ENCODE results near the gene HIVEP3. TPM values are rescaled to one million over a fixed set of nuclear protein-coding genes. Genes with fewer than 3 reads are reported as not detected.

HIVEP3 gene
- total and polyA plus RNA-seq, 2 donors (not counting 1 experiment from before 2014, with no cell fraction given), result 2.0 to 5.1 TPM

DNA sequence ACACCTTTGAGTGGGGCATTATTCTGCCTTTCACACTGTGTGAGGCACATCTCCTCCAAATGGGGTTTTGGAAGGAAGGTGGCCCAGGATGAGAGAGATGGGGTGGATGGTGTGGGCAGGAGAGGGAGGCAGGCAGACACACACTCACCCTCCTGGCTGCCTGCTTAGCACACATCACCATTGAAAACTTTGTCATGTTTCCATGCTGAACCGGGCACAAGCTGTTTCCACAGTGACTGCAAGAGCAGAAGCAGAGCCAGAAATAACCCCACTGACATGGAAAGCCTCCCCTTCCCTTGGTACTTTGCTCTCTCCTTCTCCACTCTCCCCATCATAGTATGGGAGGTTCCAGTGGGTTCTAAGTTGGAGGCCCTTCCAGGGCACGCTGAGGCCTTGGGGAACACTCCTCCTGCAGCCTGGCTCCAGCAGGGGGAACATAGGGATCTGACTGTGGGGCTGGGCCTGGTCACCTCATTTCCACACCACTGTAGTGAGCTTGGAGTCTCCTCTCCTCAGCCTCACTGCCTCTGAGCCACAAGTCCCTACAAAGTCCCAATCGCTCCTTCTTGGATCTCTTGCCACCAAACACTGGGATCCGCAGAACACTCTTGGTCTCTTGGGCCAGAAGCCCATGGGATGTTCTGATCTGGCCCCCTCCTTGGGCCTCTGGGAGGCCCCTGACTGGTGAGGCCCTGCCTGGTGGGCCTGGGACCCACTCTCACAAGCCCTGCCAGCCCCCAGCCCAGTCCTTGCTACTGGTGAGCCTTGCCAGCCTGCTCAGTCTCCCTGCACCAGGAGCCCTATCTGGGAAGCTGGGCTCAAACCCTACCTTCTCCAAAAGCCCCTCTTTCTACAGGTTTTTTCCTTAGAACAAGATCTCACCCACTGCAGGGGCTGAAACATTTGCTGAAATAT is 271.2 kb downstream of the HIVEP3 start:
- H3K4me1 Mint-ChIP-seq, result peaks cover 51% of the 10 kb centered on the region
- intact Hi-C loops (cut with micrococcal nuclease), result no loop called here
- Histone ChIP-seq H3K4me3 (ENCODE audit: control extremely low read depth in 1 of 5, extremely low read depth in 1 of 5, insufficient read depth in 1 of 5, low read depth in 2 of 5, low read length in 4 of 5) (no peak overlapping the region), H3K4me2 (replicated peaks; ENCODE audit: low read depth, low read length, poor library complexity, severe bottlenecking) (no peak overlapping the region), H3K27me3 (replicated peaks in 1 of 4; ENCODE audit: control extremely low read depth in 1 of 4, control insufficient read depth in 3 of 4, insufficient read depth in 4 of 4, low read length in 3 of 4) (no peaks in the 10 kb centered on the region), H3K36me3 (replicated peaks in 1 of 2; ENCODE audit: control extremely low read depth in 1 of 2, control insufficient read depth in 1 of 2, extremely low read depth in 1 of 2, insufficient read depth in 2 of 2, low read length in 1 of 2) (no peaks in the 10 kb centered on the region), H2AFZ (ENCODE audit: insufficient read depth, low read depth, low read length, poor library complexity, severe bottlenecking) (no peak overlapping the region), H3K9me3 (ENCODE audit: control extremely low read depth in 1 of 3, control insufficient read depth in 2 of 3, insufficient read depth in 1 of 3, low read length in 2 of 3) (no peaks in the 10 kb centered on the region), H4K20me1 (ENCODE audit: control insufficient read depth, insufficient read depth, low read length, poor library complexity, severe bottlenecking) (no peaks in the 10 kb centered on the region), H3K4me1 (ENCODE audit: control insufficient read depth in 2 of 2, insufficient read depth in 2 of 2, low read length in 2 of 2) (peaks cover 20 to 31% of the 10 kb centered on the region in 2 donors), H3K9ac (ENCODE audit: low read length) (no peak overlapping the region), H3K27ac (ENCODE audit: low read length in 2 of 2) (no peak overlapping the region), H3K79me2 (ENCODE audit: control insufficient read depth, insufficient read depth, low read length) (peaks cover 70% of the 10 kb centered on the region)
- 91% methylated on average over 3 of the region's 4 CpGs for WGBS (ENCODE audit: insufficient coverage)
- H3K27me3 Mint-ChIP-seq, result no peaks in the 10 kb centered on the region
- peak overlapping the region; percentile 78 for H3K27ac Mint-ChIP-seq
- ChIA-PET CTCF (no interaction called here), POLR2A (no interaction called here)
- TF ChIP-seq EZH2 (IDR thresholded peaks at IDR 0.05; ENCODE audit: borderline replicate concordance, insufficient read depth, low read depth, low read length, poor library complexity, severe bottlenecking), result no peak
- TF ChIP-seq, protein P1, sequence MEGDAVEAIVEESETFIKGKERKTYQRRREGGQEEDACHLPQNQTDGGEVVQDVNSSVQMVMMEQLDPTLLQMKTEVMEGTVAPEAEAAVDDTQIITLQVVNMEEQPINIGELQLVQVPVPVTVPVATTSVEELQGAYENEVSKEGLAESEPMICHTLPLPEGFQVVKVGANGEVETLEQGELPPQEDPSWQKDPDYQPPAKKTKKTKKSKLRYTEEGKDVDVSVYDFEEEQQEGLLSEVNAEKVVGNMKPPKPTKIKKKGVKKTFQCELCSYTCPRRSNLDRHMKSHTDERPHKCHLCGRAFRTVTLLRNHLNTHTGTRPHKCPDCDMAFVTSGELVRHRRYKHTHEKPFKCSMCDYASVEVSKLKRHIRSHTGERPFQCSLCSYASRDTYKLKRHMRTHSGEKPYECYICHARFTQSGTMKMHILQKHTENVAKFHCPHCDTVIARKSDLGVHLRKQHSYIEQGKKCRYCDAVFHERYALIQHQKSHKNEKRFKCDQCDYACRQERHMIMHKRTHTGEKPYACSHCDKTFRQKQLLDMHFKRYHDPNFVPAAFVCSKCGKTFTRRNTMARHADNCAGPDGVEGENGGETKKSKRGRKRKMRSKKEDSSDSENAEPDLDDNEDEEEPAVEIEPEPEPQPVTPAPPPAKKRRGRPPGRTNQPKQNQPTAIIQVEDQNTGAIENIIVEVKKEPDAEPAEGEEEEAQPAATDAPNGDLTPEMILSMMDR (IDR thresholded peaks at IDR 0.05), result no peak
- ATAC-seq (ENCODE audit: low read depth) (no peak), DNase-seq (no peak)
- no peaks in the 10 kb centered on the region for H3K9me3 Mint-ChIP-seq (ENCODE audit: insufficient read depth)
- no peak overlapping the region for H3K4me3 Mint-ChIP-seq

DNA sequence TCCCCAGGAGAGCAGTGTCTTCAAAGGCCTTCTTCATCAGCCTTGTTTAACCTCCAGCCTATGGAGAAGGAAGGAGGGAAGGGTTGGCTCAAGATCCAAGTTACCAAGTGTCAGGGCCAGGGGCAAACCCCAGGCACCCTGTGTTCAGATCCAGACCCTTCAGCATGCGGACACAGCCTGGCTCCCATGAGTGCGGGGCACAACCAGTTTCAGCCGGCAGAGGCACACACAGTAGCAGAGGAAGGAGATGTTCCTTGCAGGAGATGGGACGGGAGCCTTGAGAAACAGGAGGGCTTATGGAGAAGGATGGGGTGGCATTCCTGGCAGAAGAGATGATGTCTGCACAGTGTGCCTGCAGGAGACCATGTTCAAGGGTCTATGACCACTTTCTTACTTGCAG is 272.5 kb downstream of the HIVEP3 start:
- no peaks in the 10 kb centered on the region for H4K20me1 ChIP-seq (ENCODE audit: control insufficient read depth, insufficient read depth, low read length, poor library complexity, severe bottlenecking)
- CTCF ChIA-PET, result no interaction called here
- no peak overlapping the region for H3K4me3 Mint-ChIP-seq

More for the DNA sequence above, 272.5 kb downstream of the HIVEP3 start:
- no peak for ATAC-seq (ENCODE audit: low read depth)
- no peak overlapping the region for H3K4me3 ChIP-seq (ENCODE audit: control extremely low read depth in 1 of 5, extremely low read depth in 1 of 5, insufficient read depth in 1 of 5, low read depth in 2 of 5, low read length in 4 of 5)
- H2AFZ ChIP-seq (ENCODE audit: insufficient read depth, low read depth, low read length, poor library complexity, severe bottlenecking), result no peak overlapping the region
- no peaks in the 10 kb centered on the region for H3K27me3 ChIP-seq (replicated peaks in 1 of 4; ENCODE audit: control extremely low read depth in 1 of 4, control insufficient read depth in 3 of 4, insufficient read depth in 4 of 4, low read length in 3 of 4)
- H3K27ac ChIP-seq (ENCODE audit: low read length in 2 of 2), result no peak overlapping the region
- no peak for TF ChIP-seq EZH2 (IDR thresholded peaks at IDR 0.05; ENCODE audit: borderline replicate concordance, insufficient read depth, low read depth, low read length, poor library complexity, severe bottlenecking)
- TF ChIP-seq, protein P1 (IDR thresholded peaks at IDR 0.05), result no peak
- peaks cover 45% of the 10 kb centered on the region for H3K4me1 Mint-ChIP-seq
- H3K9me3 Mint-ChIP-seq (ENCODE audit: insufficient read depth), result no peaks in the 10 kb centered on the region
- no peaks in the 10 kb centered on the region for H3K9me3 ChIP-seq (ENCODE audit: control extremely low read depth in 1 of 3, control insufficient read depth in 2 of 3, insufficient read depth in 1 of 3, low read length in 2 of 3)
- H3K79me2 ChIP-seq (ENCODE audit: control insufficient read depth, insufficient read depth, low read length), result peaks cover 58% of the 10 kb centered on the region
- H3K36me3 ChIP-seq (replicated peaks in 1 of 2; ENCODE audit: control extremely low read depth in 1 of 2, control insufficient read depth in 1 of 2, extremely low read depth in 1 of 2, insufficient read depth in 2 of 2, low read length in 1 of 2), result no peaks in the 10 kb centered on the region
- 95% methylated on average over 4 of the region's 4 CpGs for WGBS (ENCODE audit: insufficient coverage)
- no peak overlapping the region for H3K4me2 ChIP-seq (replicated peaks; ENCODE audit: low read depth, low read length, poor library complexity, severe bottlenecking)
- POLR2A ChIA-PET, result no interaction called here
- H3K9ac ChIP-seq (ENCODE audit: low read length), result no peak overlapping the region
- DNase-seq, result no peak
- intact Hi-C loops (cut with micrococcal nuclease), result no loop called here
- H3K27ac Mint-ChIP-seq, result no peak overlapping the region
- no peaks in the 10 kb centered on the region for H3K27me3 Mint-ChIP-seq
- H3K4me1 ChIP-seq (ENCODE audit: control insufficient read depth in 2 of 2, insufficient read depth in 2 of 2, low read length in 2 of 2), result peaks cover 29 to 43% of the 10 kb centered on the region in 2 donors
